Fibroblast of lung (primary cell): Measurements from ENCODE around the gene CPSF4L. TPM values are rescaled to one million over a fixed set of nuclear protein-coding genes. Genes with fewer than 3 reads are reported as not detected.

Source experiments
- DNase-seq, 2 donors: peaks; one replicate each; pipeline versions ENCODE4 v3.0.0 to v3.0.0-alpha.2; 2010; ENCODE audit warnings: low read depth in 2 of 2
- H2AFZ ChIP-seq: 2 replicates; pipeline ENCODE4 v1.5.1; 2012; ENCODE audit warnings: low read length, control low read depth, inconsistent platforms
- H3K27ac ChIP-seq: 2 replicates; pipeline ENCODE4 v1.5.1; 2011; ENCODE audit warnings: low read length, control low read depth; ENCODE audit not compliant: insufficient read depth
- H3K27me3 ChIP-seq: 2 replicates; pipeline ENCODE4 v1.5.1; 2011; ENCODE audit warnings: mild to moderate bottlenecking, low read length; ENCODE audit not compliant: control insufficient read depth, insufficient read depth
- H3K36me3 ChIP-seq: 2 replicates; pipeline ENCODE4 v1.5.1; 2011; ENCODE audit warnings: low read length; ENCODE audit not compliant: control insufficient read depth, insufficient read depth
- H3K4me1 ChIP-seq: 2 replicates; pipeline ENCODE4 v1.5.1; 2011; ENCODE audit warnings: low read length; ENCODE audit not compliant: control insufficient read depth, insufficient read depth; ENCODE audit errors: extremely low read depth
- H3K4me2 ChIP-seq: 2 replicates; pipeline ENCODE4 v1.5.1; 2011; ENCODE audit warnings: low read length, control low read depth; ENCODE audit not compliant: insufficient read depth; ENCODE audit errors: extremely low read depth
- H3K4me3 ChIP-seq, 4 experiments: fragments of 200-600 bp in 1 of 4; sonication (generic) in 1 of 4; replicated peaks in 1 of 4; 2 replicates each; pipeline ENCODE4 v1.5.1; 2011 to 2016; ENCODE audit warnings: low read length in 4 of 4, low read depth in 3 of 4, mild to moderate bottlenecking in 3 of 4, control low read depth in 2 of 4, inconsistent platforms in 1 of 4, mixed read lengths in 1 of 4; ENCODE audit not compliant: insufficient read depth in 1 of 4; ENCODE audit errors: control extremely low read depth in 1 of 4
- H3K79me2 ChIP-seq: 2 replicates; pipeline ENCODE4 v1.5.1; 2012; ENCODE audit warnings: mild to moderate bottlenecking, low read length, inconsistent platforms; ENCODE audit not compliant: control insufficient read depth, insufficient read depth
- H3K9ac ChIP-seq: 2 replicates; pipeline ENCODE4 v1.5.1; 2011; ENCODE audit warnings: mild to moderate bottlenecking, low read length, control low read depth; ENCODE audit not compliant: insufficient read depth
- H3K9me3 ChIP-seq: 2 replicates; pipeline ENCODE4 v1.5.1; 2012; ENCODE audit warnings: low read depth, low read length; ENCODE audit not compliant: control insufficient read depth, insufficient read depth
- H4K20me1 ChIP-seq: 2 replicates; pipeline ENCODE4 v1.5.1; 2011; ENCODE audit warnings: low read length; ENCODE audit not compliant: control insufficient read depth, insufficient read depth; ENCODE audit errors: extremely low read depth
- EZH2 ChIP-seq: IDR thresholded peaks from 2 replicates; pipeline ENCODE4 v1.5.1; 2012; ENCODE audit warnings: low read length, control low read depth, mild to moderate bottlenecking; ENCODE audit errors: missing control alignments
- polyA plus RNA-seq, 2 donors: library from polyadenylated mRNA; depleted of rRNA in 1 of 2; stranded (reverse) in 1 of 2; unstranded in 1 of 2; fragments of >200 nt; gene quantifications; 2 replicates each; pipeline ENCODE4 v1.2.1, GENCODE V29; 2011 to 2012; ENCODE audit warnings: missing spikeins in 1 of 2
- total RNA-seq: library from RNA; depleted of rRNA; stranded (reverse); fragments of >200 nt; gene quantifications from 2 replicates; pipeline ENCODE4 v1.2.1, GENCODE V29; 2014
- TF ChIP-seq, protein P1 (sequence below), 2 donors: IDR thresholded peaks in 1 of 2; conservative IDR thresholded peaks in 1 of 2; 1 replicate in 1 of 2; 2 replicates in 1 of 2; pipeline ENCODE4 v1.5.1; 2011 to 2012; ENCODE audit warnings: low read length in 2 of 2, control low read depth in 1 of 2, inconsistent platforms in 1 of 2, low read depth in 1 of 2, mild to moderate bottlenecking in 1 of 2

Gene CPSF4L
- total and polyA plus RNA-seq, 2 donors (not counting 1 experiment from before 2014, with no cell fraction given), result not detected

DNA sequence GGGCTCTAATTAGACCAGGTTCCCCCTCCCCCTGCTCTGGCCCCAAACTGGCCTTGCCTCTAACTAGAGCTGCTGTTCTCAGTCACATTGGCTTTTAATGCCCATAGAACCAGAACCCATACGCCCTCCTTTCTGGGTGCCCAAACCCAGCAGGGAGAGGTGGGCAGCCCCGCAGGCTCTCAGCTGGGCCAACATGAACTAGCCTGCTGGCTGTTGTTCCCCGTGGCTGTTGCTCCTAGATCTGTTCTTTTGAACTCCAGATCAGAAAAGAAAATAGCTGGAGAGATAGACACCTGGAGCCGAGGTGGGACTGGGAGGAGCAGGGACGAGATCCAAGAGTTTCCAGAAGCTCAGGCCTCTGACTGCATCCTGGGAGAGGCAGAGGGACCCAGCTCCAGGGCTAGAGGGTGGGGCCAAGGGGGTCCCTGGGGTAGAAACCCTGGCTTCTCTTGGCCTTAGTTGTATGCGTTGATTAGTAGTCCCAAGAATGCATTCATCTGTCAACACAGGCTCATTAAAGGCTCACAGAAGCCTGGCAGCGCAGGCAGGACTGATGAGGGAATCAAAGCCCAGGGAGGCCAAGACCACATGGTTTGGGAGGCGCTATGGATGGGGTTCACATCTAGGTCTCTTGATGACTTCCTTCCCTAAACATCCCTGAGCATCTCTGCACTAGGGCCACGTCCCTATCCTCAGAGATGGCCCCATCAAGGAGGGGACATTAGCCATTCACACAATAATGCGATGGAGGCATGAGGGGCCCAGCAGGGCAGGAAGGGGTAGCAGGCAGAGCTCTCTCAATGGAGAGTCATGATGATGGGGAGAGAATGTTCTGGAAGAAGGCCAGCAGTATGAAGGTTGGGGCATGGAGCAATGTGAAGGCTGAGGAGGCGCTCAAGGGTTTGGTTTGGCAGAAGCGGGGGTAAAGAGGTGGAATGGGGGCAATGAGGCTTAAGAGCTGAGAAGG lies 1.3 kb upstream of the CPSF4L start:
- H3K79me2 ChIP-seq, result no peaks in the 10 kb centered on the region
- H4K20me1 ChIP-seq, result no peaks in the 10 kb centered on the region
- no peaks in the 10 kb centered on the region for H3K27me3 ChIP-seq
- no peak overlapping the region for H3K9ac ChIP-seq
- no peak overlapping the region for H3K27ac ChIP-seq
- H3K4me1 ChIP-seq, result no peaks in the 10 kb centered on the region
- H3K36me3 ChIP-seq, result no peaks in the 10 kb centered on the region
- TF ChIP-seq, protein P1, sequence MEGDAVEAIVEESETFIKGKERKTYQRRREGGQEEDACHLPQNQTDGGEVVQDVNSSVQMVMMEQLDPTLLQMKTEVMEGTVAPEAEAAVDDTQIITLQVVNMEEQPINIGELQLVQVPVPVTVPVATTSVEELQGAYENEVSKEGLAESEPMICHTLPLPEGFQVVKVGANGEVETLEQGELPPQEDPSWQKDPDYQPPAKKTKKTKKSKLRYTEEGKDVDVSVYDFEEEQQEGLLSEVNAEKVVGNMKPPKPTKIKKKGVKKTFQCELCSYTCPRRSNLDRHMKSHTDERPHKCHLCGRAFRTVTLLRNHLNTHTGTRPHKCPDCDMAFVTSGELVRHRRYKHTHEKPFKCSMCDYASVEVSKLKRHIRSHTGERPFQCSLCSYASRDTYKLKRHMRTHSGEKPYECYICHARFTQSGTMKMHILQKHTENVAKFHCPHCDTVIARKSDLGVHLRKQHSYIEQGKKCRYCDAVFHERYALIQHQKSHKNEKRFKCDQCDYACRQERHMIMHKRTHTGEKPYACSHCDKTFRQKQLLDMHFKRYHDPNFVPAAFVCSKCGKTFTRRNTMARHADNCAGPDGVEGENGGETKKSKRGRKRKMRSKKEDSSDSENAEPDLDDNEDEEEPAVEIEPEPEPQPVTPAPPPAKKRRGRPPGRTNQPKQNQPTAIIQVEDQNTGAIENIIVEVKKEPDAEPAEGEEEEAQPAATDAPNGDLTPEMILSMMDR (conservative IDR thresholded peaks at IDR 0.05 in 1 of 2, IDR thresholded peaks at IDR 0.05 in 1 of 2; ENCODE audit: low read depth in 1 of 2, low read length in 2 of 2), result no peak
- no peak for TF ChIP-seq EZH2
- H3K4me2 ChIP-seq, result no peak overlapping the region
- H3K4me3 ChIP-seq, result no peak overlapping the region
- DNase-seq, result no peak
- no peak overlapping the region for H2AFZ ChIP-seq
- H3K9me3 ChIP-seq, result no peaks in the 10 kb centered on the region

DNA sequence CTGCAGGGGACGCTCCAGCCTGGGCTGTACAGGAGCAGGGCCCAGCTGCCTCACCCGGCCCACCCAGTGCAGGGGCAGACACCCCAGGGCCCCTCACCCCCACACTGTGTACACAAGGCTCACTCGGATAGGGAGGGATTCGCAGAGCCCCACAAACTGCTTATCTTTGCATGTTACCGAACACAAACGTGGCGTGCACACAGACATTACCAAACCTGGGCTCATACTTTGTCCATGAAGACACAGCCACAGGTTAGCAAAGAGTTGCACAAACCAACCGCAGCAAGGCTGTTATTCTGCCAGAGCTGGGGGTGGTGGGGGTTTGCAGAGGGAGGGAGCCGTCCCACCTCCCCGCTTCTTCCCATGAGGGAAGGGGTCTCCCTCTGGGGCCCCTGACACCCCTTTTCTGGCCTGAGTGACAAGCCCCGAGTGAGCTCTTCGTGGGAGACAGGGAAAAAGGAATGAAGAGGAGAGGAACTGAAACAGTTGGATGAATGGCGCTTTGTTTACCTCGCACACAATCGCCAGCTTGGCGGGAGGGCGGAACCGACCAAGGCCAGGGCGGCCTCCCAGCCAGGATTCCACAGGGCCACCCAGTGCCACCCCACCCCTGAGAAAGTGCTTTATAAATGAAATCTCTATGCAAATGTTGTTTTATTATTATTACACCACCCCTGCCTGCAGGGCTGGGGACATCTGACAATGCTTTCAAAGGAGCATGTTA lies 434 bp upstream of the CPSF4L start:
- no peak overlapping the region for H3K4me2 ChIP-seq
- H4K20me1 ChIP-seq, result no peaks in the 10 kb centered on the region
- no peak overlapping the region for H3K27ac ChIP-seq
- no peaks in the 10 kb centered on the region for H3K79me2 ChIP-seq
- no peak overlapping the region for H3K9ac ChIP-seq
- no peaks in the 10 kb centered on the region for H3K9me3 ChIP-seq
- no peak overlapping the region for H3K4me3 ChIP-seq
- TF ChIP-seq, protein P1 (conservative IDR thresholded peaks at IDR 0.05 in 1 of 2, IDR thresholded peaks at IDR 0.05 in 1 of 2; ENCODE audit: low read depth in 1 of 2, low read length in 2 of 2), result no peak
- no peak for TF ChIP-seq EZH2
- no peaks in the 10 kb centered on the region for H3K4me1 ChIP-seq
- no peaks in the 10 kb centered on the region for H3K27me3 ChIP-seq
- H3K36me3 ChIP-seq, result no peaks in the 10 kb centered on the region
- H2AFZ ChIP-seq, result no peak overlapping the region
- peak in 1 of 2 donors; percentile 65 for DNase-seq

DNA sequence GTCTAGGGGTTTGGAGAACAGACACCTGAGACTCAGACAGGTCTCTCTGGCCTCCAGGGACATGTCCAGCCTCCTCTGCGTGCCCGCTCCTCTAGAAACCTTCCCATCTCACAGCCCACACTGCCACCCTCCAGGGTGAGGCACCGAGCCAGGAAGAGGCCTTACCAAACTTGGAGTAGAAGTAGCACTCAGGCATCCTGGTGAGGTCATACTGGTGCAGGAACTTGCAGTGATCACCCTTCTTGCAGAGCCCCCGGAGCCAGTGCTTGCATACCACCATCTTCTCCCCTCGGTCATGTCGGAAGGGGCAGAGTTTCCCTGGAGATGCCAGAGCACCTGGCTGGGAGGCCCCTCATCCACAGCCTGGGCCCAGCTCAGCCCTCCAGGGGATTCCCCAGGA lies 4.2 kb downstream of the CPSF4L start:
- H3K79me2 ChIP-seq, result no peaks in the 10 kb centered on the region
- no peaks in the 10 kb centered on the region for H3K27me3 ChIP-seq
- no peak overlapping the region for H3K27ac ChIP-seq
- H3K36me3 ChIP-seq, result no peaks in the 10 kb centered on the region
- no peaks in the 10 kb centered on the region for H3K9me3 ChIP-seq
- peak in 1 of 2 donors; percentile 8 for DNase-seq
- H4K20me1 ChIP-seq, result no peaks in the 10 kb centered on the region
- H3K4me3 ChIP-seq, result no peak overlapping the region
- H2AFZ ChIP-seq, result no peak overlapping the region
- H3K4me2 ChIP-seq, result no peak overlapping the region
- H3K9ac ChIP-seq, result no peak overlapping the region
- TF ChIP-seq EZH2, result no peak
- TF ChIP-seq, protein P1 (conservative IDR thresholded peaks at IDR 0.05 in 1 of 2, IDR thresholded peaks at IDR 0.05 in 1 of 2; ENCODE audit: low read depth in 1 of 2, low read length in 2 of 2), result no peak
- H3K4me1 ChIP-seq, result no peaks in the 10 kb centered on the region
